Nephron progenitor cell (in vitro differentiated cells): Measurements from ENCODE around the gene ENPP5.

Experiments
- DNase-seq: peaks from one replicate; pipeline ENCODE4 v3.0.0; 2021
- H3K27ac Mint-ChIP-seq: 2 replicates; pipeline ENCODE4 v1.8.0; 2021; ENCODE audit warnings: mild to moderate bottlenecking, moderate library complexity, mixed read lengths
- H3K27me3 Mint-ChIP-seq: 2 replicates; pipeline ENCODE4 v1.8.0; 2021; ENCODE audit warnings: mild to moderate bottlenecking, low read depth, mixed read lengths; ENCODE audit not compliant: poor library complexity
- H3K36me3 Mint-ChIP-seq: 2 replicates; pipeline ENCODE4 v1.8.0; 2021; ENCODE audit warnings: low read depth, mixed read lengths
- H3K4me1 Mint-ChIP-seq: 2 replicates; pipeline ENCODE4 v1.8.0; 2021; ENCODE audit warnings: mixed read lengths
- H3K4me3 Mint-ChIP-seq: 2 replicates; pipeline ENCODE4 v1.8.0; 2021; ENCODE audit warnings: mild to moderate bottlenecking, moderate library complexity, mixed read lengths
- H3K9me3 Mint-ChIP-seq: 2 replicates; pipeline ENCODE4 v1.8.0; 2021; ENCODE audit warnings: mild to moderate bottlenecking, moderate library complexity, mixed read lengths
- TF ChIP-seq, protein P1 (sequence below): fragments of 200-600 bp; sonication (generic); IDR thresholded peaks from 2 replicates; pipeline ENCODE4 v1.5.0; 2021; ENCODE audit warnings: antibody characterized with exemption

The ENPP5 gene

GRCh38 chr6:46170357-46171289 is at the start of gene ENPP5:
TSS of gene ENPP5 (minus strand) at chr6:46170980. CDS start at chr6:46168262, 2,718 bp downstream.
- peaks cover 8% of the 10 kb centered on the region for H3K4me1 Mint-ChIP-seq
- H3K36me3 Mint-ChIP-seq = peaks cover 10% of the 10 kb centered on the region
- peak within 1 kb of the TSS; percentile 95 for H3K4me3 Mint-ChIP-seq
- peak; percentile 88 for DNase-seq
- no peaks in the 10 kb centered on the region for H3K9me3 Mint-ChIP-seq
- H3K27ac Mint-ChIP-seq = no peak within 1 kb of the TSS
- TF ChIP-seq, protein P1, sequence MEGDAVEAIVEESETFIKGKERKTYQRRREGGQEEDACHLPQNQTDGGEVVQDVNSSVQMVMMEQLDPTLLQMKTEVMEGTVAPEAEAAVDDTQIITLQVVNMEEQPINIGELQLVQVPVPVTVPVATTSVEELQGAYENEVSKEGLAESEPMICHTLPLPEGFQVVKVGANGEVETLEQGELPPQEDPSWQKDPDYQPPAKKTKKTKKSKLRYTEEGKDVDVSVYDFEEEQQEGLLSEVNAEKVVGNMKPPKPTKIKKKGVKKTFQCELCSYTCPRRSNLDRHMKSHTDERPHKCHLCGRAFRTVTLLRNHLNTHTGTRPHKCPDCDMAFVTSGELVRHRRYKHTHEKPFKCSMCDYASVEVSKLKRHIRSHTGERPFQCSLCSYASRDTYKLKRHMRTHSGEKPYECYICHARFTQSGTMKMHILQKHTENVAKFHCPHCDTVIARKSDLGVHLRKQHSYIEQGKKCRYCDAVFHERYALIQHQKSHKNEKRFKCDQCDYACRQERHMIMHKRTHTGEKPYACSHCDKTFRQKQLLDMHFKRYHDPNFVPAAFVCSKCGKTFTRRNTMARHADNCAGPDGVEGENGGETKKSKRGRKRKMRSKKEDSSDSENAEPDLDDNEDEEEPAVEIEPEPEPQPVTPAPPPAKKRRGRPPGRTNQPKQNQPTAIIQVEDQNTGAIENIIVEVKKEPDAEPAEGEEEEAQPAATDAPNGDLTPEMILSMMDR = no peak
- H3K27me3 Mint-ChIP-seq = peaks cover 22% of the 10 kb centered on the region

DNA sequence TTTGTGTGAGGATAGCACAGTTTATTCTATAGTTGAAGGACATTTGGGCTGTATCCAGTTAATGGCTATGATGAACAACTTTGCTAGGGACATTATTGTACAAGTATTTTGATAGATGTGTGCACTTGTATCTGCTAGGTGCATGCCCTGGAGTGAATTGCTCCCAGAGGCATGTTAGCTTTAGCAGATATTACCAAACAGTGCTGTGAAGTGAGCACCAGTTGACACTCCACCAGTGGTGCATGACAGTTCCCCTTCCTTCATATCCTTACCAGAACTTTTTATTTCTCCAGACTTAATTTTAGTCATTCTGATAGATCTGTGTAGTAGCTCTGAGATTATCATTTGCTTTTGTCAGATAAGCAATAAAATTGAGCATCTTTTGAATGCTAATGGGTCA is 48.9 kb upstream of the ENPP5 start:
- Mint-ChIP-seq H3K4me1 (peaks cover 12% of the 10 kb centered on the region), H3K9me3 (no peaks in the 10 kb centered on the region), H3K27ac (no peak overlapping the region), H3K36me3 (no peaks in the 10 kb centered on the region), H3K4me3 (no peak overlapping the region), H3K27me3 (peaks cover 4% of the 10 kb centered on the region)
- TF ChIP-seq, protein P1 = no peak
- no peak for DNase-seq

DNA sequence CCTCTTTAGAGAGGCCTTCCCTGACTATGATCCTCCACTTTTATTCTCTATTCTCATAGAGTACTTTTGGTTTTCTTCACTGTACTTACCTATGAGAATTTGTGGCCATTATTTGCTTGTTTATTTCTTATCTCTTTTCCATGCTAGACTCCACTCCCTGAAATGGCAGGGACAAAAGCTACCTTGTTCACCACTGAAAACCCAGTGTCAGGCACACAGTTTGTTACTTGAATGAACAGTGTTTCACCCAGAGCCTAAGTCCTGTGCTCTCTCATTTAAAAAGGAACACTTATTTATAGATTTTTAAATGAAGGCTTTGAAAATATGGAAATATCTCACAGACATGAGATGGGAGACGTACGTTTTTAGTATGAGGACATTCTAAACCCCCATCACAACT is 47.7 kb upstream of the ENPP5 start:
- H3K4me3 Mint-ChIP-seq = no peak overlapping the region
- peaks cover 12% of the 10 kb centered on the region for H3K4me1 Mint-ChIP-seq
- H3K36me3 Mint-ChIP-seq = no peaks in the 10 kb centered on the region
- TF ChIP-seq, protein P1 = no peak
- H3K27ac Mint-ChIP-seq = no peak overlapping the region
- H3K9me3 Mint-ChIP-seq = peaks cover 1% of the 10 kb centered on the region
- H3K27me3 Mint-ChIP-seq = peaks cover 4% of the 10 kb centered on the region
- no peak for DNase-seq

GRCh38 chr6:46217671-46218131 is 46.9 kb upstream of the ENPP5 start:
- H3K4me3 Mint-ChIP-seq = no peak overlapping the region
- H3K4me1 Mint-ChIP-seq = peaks cover 12% of the 10 kb centered on the region
- H3K27me3 Mint-ChIP-seq = peaks cover 4% of the 10 kb centered on the region
- peaks cover 3% of the 10 kb centered on the region for H3K9me3 Mint-ChIP-seq
- DNase-seq = no peak
- TF ChIP-seq, protein P1 = no peak
- H3K27ac Mint-ChIP-seq = no peak overlapping the region
- no peaks in the 10 kb centered on the region for H3K36me3 Mint-ChIP-seq

DNA sequence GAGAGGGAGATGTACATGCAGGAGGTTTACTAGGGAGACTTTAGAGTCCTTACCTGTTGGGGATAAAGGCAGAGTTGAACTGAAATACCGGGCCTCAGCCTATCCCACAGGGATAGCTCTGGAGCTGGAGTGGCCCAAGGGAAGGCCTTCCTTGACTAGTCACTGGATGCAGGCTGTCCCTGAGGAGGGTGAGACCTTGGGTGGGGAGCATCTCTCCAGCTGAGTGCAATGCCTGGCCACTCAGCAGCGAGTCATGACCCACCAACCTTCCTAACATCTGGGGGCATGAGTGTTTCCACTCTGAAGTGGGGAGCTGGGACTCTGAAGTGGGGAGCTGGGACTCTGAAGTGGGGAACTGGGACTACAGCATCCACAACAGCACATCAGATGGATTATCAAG is 46.1 kb upstream of the ENPP5 start:
- peaks cover 4% of the 10 kb centered on the region for H3K27me3 Mint-ChIP-seq
- no peaks in the 10 kb centered on the region for H3K36me3 Mint-ChIP-seq
- no peak overlapping the region for H3K27ac Mint-ChIP-seq
- no peak for DNase-seq
- H3K4me3 Mint-ChIP-seq = no peak overlapping the region
- peaks cover 3% of the 10 kb centered on the region for H3K9me3 Mint-ChIP-seq
- H3K4me1 Mint-ChIP-seq = peaks cover 12% of the 10 kb centered on the region
- TF ChIP-seq, protein P1 = no peak

DNA sequence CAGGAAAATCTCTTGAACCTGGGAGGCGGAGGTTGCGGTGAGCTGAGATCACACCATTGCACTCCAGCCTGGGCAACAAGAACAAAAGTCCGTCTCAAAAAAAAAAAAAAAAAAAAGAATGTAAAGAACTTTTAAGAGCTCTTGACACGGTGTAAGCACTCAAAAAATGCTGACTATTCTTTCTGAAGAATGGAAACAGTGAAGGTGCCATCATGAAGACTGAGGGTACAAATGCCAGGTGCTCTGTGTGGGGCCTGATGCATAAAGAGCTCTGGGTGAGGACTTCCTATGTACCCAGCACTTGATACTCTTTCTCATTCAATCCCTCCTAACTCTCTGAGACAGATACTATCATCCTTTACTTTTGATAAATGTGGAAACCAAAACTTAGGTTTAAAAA is 45.0 kb upstream of the ENPP5 start:
- no peak for DNase-seq
- H3K4me3 Mint-ChIP-seq = no peak overlapping the region
- peaks cover 4% of the 10 kb centered on the region for H3K27me3 Mint-ChIP-seq
- peaks cover 9% of the 10 kb centered on the region for H3K4me1 Mint-ChIP-seq
- TF ChIP-seq, protein P1 = no peak
- no peaks in the 10 kb centered on the region for H3K36me3 Mint-ChIP-seq
- H3K9me3 Mint-ChIP-seq = peaks cover 3% of the 10 kb centered on the region
- H3K27ac Mint-ChIP-seq = no peak overlapping the region
